Spinal cord (tissue), 10 donors: ENCODE data around the gene IGF2R. TPM values are rescaled to one million over a fixed set of nuclear protein-coding genes. Genes with fewer than 3 reads are reported as not detected.
A peak's percentile ranks its signal among the peaks of the same experiment; 100 is the strongest.

ENCODE experiments used
- DNase-seq, 6 donors: peaks; one replicate each; pipeline versions ENCODE4 v3.0.0 to v3.0.0-alpha.2; 2013 to 2015; ENCODE audit warnings: low spot score in 6 of 6, low read depth in 4 of 6
- H3K27ac ChIP-seq: one replicate; pipeline ENCODE4 v1.5.1; 2013; ENCODE audit warnings: low read depth, low read length, control low read depth
- H3K27me3 ChIP-seq: one replicate; pipeline ENCODE4 v1.6.1; 2013; ENCODE audit warnings: low read length; ENCODE audit not compliant: control insufficient read depth, insufficient read depth
- H3K36me3 ChIP-seq: one replicate; pipeline ENCODE4 v1.6.1; 2013; ENCODE audit warnings: low read length; ENCODE audit not compliant: control insufficient read depth, insufficient read depth
- H3K4me1 ChIP-seq: one replicate; pipeline ENCODE4 v1.6.1; 2013; ENCODE audit warnings: low read length; ENCODE audit not compliant: control insufficient read depth, insufficient read depth
- H3K4me3 ChIP-seq: one replicate; pipeline ENCODE4 v1.5.1; 2013; ENCODE audit warnings: low read depth, low read length, control low read depth
- H3K9me3 ChIP-seq: one replicate; pipeline ENCODE4 v1.6.1; 2013; ENCODE audit warnings: low read length; ENCODE audit not compliant: control insufficient read depth, insufficient read depth
- WGBS: methylation state at CpG from one replicate; pipeline ENCODE4 v1.1.5; 2013; ENCODE audit warnings: missing lambda C conversion rate; ENCODE audit not compliant: insufficient coverage; 5-methylcytosine and 5-hydroxymethylcytosine counted together
- polyA plus RNA-seq, 2 donors: library from polyadenylated mRNA; unstranded; fragments of 120-200 nt; gene quantifications; one replicate each; pipeline ENCODE4 v1.2.1, GENCODE V29; 2013; ENCODE audit not compliant: insufficient read length in 2 of 2
- total RNA-seq, 2 donors: library from RNA; depleted of rRNA in 1 of 2; stranded (reverse); fragments of 120-200 nt in 1 of 2; fragments of >200 nt in 1 of 2; gene quantifications; one replicate each; pipeline versions ENCODE4 v1.2.3 to v1.2.4, GENCODE V29; 2013 to 2014
- donor health status: healthy.

Gene IGF2R
- total and polyA plus RNA-seq, 4 donors: 23.8 to 53.0 (median 31.1) TPM

GRCh38 chr6:160102956-160103824 is 134.3 kb downstream of the IGF2R start:
- Histone ChIP-seq H3K9me3 (no peaks in the 10 kb centered on the region), H3K4me3 (no peak overlapping the region), H3K27me3 (no peaks in the 10 kb centered on the region), H3K27ac (peak overlapping the region; percentile 11), H3K36me3 (peaks cover 54% of the 10 kb centered on the region), H3K4me1 (no peaks in the 10 kb centered on the region)
- no peak for DNase-seq
- 96% methylated on average over 10 of the region's 14 CpGs for WGBS

- Histone ChIP-seq H3K27me3 (no peaks in the 10 kb centered on the region), H3K9me3 (no peaks in the 10 kb centered on the region), H3K4me1 (no peaks in the 10 kb centered on the region), H3K36me3 (peaks cover 50% of the 10 kb centered on the region), H3K4me3 (no peak overlapping the region), H3K27ac (no peak overlapping the region)
- WGBS: 91% methylated on average over 4 of the region's 7 CpGs
- peak in 1 of 6 donors; percentile 68 for DNase-seq
Measured at GRCh38 chr6:160103825-160104100, 134.9 kb downstream of the IGF2R start.

DNA sequence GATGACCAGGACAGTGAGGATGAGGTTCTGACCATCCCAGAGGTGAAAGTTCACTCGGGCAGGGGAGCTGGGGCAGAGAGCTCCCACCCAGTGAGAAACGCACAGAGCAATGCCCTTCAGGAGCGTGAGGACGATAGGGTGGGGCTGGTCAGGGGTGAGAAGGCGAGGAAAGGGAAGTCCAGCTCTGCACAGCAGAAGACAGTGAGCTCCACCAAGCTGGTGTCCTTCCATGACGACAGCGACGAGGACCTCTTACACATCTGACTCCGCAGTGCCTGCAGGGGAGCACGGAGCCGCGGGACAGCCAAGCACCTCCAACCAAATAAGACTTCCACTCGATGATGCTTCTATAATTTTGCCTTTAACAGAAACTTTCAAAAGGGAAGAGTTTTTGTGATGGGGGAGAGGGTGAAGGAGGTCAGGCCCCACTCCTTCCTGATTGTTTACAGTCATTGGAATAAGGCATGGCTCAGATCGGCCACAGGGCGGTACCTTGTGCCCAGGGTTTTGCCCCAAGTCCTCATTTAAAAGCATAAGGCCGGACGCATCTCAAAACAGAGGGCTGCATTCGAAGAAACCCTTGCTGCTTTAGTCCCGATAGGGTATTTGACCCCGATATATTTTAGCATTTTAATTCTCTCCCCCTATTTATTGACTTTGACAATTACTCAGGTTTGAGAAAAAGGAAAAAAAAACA is 136.1 kb downstream of the IGF2R start:
- H3K4me3 ChIP-seq: no peak overlapping the region
- H3K36me3 ChIP-seq: peaks cover 52% of the 10 kb centered on the region
- DNase-seq: no peak
- H3K4me1 ChIP-seq: no peaks in the 10 kb centered on the region
- no peak overlapping the region for H3K27ac ChIP-seq
- WGBS: 93% methylated on average over 12 of the region's 20 CpGs
- no peaks in the 10 kb centered on the region for H3K9me3 ChIP-seq
- no peaks in the 10 kb centered on the region for H3K27me3 ChIP-seq

- H3K36me3 ChIP-seq: peaks cover 52% of the 10 kb centered on the region
- WGBS: 95% methylated on average over 12 of the region's 14 CpGs
- no peak overlapping the region for H3K4me3 ChIP-seq
- no peaks in the 10 kb centered on the region for H3K27me3 ChIP-seq
- H3K9me3 ChIP-seq: no peaks in the 10 kb centered on the region
- DNase-seq: no peak
- no peak overlapping the region for H3K27ac ChIP-seq
- H3K4me1 ChIP-seq: no peaks in the 10 kb centered on the region
Measured at GRCh38 chr6:160106010-160106409, 137.1 kb downstream of the IGF2R start.

GRCh38 chr6:160106701-160107100 is 137.8 kb downstream of the IGF2R start:
- 86% methylated on average over 1 of the region's 4 CpGs for WGBS
- Histone ChIP-seq H3K9me3 (no peaks in the 10 kb centered on the region), H3K4me1 (no peaks in the 10 kb centered on the region), H3K27ac (no peak overlapping the region), H3K27me3 (no peaks in the 10 kb centered on the region), H3K4me3 (no peak overlapping the region), H3K36me3 (peaks cover 47% of the 10 kb centered on the region)
- DNase-seq: no peak

DNA sequence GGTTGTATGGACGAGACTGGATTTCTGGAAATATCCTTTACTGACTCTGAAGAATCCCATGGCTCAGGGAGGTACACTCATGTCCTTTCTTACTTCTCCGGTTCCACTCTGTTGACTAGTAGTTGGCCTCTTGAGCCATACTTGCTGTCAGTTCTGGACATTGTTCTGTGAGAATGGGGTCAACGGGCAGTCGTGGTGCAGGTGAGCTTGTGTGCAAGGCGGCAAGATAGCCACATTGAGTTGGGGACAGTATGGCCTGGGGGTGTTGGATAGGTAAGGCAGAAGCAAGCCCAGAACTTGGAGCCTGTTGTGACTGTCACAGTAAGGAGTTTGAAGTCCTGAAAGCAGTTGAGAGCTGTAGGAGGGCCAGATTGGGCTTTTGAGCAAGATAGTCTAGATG is 139.2 kb downstream of the IGF2R start:
- no peaks in the 10 kb centered on the region for H3K4me1 ChIP-seq
- no peaks in the 10 kb centered on the region for H3K9me3 ChIP-seq
- H3K27ac ChIP-seq: no peak overlapping the region
- no peak overlapping the region for H3K4me3 ChIP-seq
- no peaks in the 10 kb centered on the region for H3K27me3 ChIP-seq
- peaks cover 33% of the 10 kb centered on the region for H3K36me3 ChIP-seq
- 97% methylated on average over 5 of the region's 5 CpGs for WGBS
- no peak for DNase-seq

- no peaks in the 10 kb centered on the region for H3K27me3 ChIP-seq
- no peaks in the 10 kb centered on the region for H3K4me1 ChIP-seq
- H3K36me3 ChIP-seq: peaks cover 11% of the 10 kb centered on the region
- H3K27ac ChIP-seq: no peak overlapping the region
- no peaks in the 10 kb centered on the region for H3K9me3 ChIP-seq
- no peak for DNase-seq
- no peak overlapping the region for H3K4me3 ChIP-seq
Measured at GRCh38 chr6:160110586-160111123, 141.8 kb downstream of the IGF2R start.

- peaks cover 12% of the 10 kb centered on the region for H3K36me3 ChIP-seq
- peak in 2 of 6 donors; percentile 27 to 29 for DNase-seq
- H3K4me3 ChIP-seq: no peak overlapping the region
- no peaks in the 10 kb centered on the region for H3K4me1 ChIP-seq
- no peaks in the 10 kb centered on the region for H3K9me3 ChIP-seq
- H3K27ac ChIP-seq: no peak overlapping the region
- WGBS: 55% methylated on average over 3 of the region's 4 CpGs
- H3K27me3 ChIP-seq: no peaks in the 10 kb centered on the region
Measured at GRCh38 chr6:160111806-160112205, 142.9 kb downstream of the IGF2R start.

- DNase-seq: no peak
- Histone ChIP-seq H3K9me3 (no peaks in the 10 kb centered on the region), H3K27ac (no peak overlapping the region), H3K27me3 (no peaks in the 10 kb centered on the region), H3K36me3 (peaks cover 15% of the 10 kb centered on the region), H3K4me1 (no peaks in the 10 kb centered on the region), H3K4me3 (no peak overlapping the region)
- 90% methylated on average over 5 of the region's 6 CpGs for WGBS
Measured at GRCh38 chr6:160112628-160113299, 143.9 kb downstream of the IGF2R start.
